GM19035 (cell line): ENCODE measurements around the gene ARHGAP44.
"Not testable (repeated sequence)": the region's sequence is repeated elsewhere in the genome, so short reads cannot be mapped to it uniquely, and the experiment has no call there.

Experiments used
- ATAC-seq: cut with Tn5 transposase; IDR thresholded peaks from one replicate; pipeline ENCODE4 v1.9.1; 2021; ENCODE audit not compliant: unreplicated experiment

Gene ARHGAP44

GRCh38 chr17:12959441-12959840 is 170.1 kb downstream of the ARHGAP44 start:
- no peak for ATAC-seq

DNA sequence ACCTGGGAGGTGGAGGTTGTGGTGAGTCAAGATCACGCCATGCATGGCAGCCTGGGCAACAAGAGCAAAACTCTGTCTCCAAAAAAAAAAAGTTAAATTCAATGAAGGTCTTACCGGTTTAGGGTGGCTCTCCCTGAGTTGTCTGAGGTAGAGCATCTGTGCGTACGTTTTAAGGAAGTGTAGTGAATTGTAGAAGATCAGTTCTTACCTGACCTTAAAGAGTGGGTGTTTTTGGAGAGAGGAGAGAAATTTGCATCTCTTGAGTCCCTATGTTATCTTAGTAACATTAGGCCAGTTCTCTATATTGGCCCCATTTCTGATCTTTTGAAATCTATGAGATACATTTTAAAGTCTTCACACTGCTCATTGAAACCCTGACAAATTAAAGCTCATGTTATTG is 172.4 kb downstream of the ARHGAP44 start:
- no peak for ATAC-seq

DNA sequence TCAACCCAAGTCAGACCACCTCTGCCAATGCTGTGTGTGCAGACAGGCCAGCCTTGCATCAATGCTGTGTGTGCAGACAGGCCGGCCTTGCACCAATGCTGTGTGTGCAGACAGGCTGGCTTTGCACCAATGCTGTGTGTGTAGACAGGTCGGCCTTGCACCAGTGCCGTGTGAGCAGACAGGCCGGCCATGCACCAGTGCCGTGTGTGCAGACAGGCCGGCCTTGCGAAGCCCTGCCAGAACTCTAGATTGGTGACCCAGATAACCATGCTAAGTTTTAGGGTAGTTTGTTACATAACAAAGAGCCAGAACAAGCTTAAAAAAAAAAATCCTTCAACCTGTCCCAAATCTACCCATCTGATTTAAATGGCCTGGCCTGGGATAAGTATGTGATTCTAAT is 174.2 kb downstream of the ARHGAP44 start:
- ATAC-seq = no peak

- no peak for ATAC-seq
These were observed 174.9 kb downstream of the ARHGAP44 start for GRCh38 chr17:12964162-12964561.

GRCh38 chr17:12964840-12965239 is 175.5 kb downstream of the ARHGAP44 start:
- ATAC-seq = no peak

- ATAC-seq = no peak
These were observed 176.7 kb downstream of the ARHGAP44 start for GRCh38 chr17:12965988-12966387.

- ATAC-seq = no peak
These were observed 177.1 kb downstream of the ARHGAP44 start for GRCh38 chr17:12966413-12966812.

GRCh38 chr17:12967962-12968361 is 178.7 kb downstream of the ARHGAP44 start:
- ATAC-seq = no peak

DNA sequence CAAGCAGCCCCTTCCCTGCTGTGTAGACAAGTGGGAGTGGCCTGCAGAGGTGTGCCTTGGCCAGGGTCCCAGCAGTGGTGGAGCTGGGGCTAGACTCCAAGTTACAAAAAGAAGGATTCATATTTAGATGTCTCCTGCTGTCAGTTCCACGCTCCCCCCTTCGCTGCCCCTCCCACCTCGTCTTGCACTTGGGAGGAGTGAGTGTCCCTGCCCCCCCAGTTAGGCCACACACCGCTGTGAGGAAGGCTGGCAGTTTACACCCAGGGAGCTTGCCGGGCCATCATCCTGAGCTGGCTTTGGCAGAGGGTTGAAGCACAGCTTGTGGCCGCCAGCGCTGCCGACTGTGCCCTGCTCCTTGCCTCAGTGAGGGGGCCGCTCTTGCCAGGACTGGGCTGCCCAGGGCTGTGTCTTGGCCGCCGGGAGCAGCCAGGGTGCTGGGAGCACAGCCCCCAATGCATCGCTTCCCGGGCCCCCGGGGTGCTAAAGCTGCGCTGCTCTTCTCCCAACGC is 184.3 kb downstream of the ARHGAP44 start:
- ATAC-seq = no peak

DNA sequence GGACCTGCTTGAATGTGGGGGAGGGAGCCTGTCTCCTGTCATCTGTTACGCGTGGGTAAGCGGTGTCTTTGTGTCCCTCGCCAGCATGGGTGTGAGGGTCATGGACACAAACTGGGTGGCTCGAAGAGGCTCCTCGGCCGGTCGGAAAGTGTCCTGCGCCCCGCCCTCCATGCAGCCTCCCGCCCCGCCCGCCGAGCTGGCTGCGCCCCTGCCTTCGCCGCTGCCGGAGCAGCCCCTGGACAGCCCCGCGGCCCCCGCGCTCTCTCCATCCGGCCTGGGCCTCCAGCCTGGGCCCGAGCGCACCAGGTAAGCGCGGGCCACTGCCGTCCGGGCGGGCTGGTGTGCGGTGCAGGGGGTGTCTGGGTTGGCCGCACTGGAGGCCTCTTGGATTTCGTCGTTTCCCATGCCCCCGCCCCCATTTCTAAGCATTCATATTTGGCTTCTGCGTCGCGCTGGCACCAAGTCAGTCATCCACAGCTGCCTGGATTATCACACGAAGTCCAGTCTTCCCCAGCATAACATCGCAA is 184.8 kb downstream of the ARHGAP44 start:
- ATAC-seq = no peak

DNA sequence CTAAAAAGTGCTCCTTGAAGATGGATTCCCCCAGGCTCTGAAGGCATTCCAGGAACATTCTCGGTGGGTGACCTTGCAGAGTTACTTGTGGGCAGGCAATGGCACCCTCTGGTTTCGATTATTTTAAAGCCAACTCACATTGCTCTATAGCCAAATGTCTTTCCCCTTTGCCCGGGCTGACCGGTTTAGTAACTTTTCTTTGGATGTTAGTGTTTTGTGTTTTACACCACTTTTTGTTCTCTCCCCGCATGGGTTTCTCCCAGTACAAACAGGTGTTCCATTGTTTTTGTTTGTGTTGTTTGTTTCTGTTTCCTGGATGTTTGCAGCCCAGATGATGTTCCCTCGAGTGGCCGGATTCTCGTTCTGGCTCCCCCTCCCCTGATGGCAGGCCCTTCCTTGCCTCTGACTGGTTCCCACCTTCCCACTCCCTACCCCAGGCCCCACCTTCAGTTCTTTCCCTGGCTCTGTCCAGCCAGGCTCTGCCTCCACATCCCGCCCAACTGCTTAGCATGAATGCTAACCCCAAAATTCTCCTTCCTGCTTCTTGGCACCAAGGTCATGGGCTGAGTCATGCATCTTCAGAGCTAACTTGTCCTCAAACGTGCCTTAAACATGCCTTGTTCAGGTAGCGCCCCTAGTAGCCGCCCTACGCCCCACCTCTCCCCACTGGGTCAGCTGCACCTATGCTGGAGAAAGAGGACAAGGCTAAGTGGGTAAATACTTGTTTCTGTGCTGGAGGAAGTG is 187.9 kb downstream of the ARHGAP44 start:
- no peak for ATAC-seq

- not testable (repeated sequence) for ATAC-seq
These were observed 189.5 kb downstream of the ARHGAP44 start for GRCh38 chr17:12978787-12979186.

DNA sequence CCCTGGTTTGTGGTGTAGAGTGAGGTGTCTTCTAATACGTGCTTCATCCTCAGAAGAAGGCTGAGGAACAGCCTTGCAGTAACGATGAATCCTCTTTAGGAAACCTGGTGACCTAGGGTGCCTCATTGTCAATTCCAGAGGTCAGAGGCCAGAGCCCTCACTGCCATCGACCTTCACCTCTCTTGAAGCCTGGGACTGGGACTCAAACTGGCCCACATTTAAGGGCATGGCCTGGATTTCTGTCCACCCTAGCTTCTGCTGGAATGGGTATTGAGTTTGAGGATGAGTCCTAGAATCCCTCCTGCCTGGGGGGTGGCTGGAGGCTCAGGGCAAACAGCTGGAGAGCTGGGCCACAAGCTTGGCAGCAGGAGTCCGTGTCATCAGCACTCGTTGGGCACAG is 189.9 kb downstream of the ARHGAP44 start:
- no peak for ATAC-seq

- no peak for ATAC-seq
These were observed 190.7 kb downstream of the ARHGAP44 start for GRCh38 chr17:12979826-12980500.

DNA sequence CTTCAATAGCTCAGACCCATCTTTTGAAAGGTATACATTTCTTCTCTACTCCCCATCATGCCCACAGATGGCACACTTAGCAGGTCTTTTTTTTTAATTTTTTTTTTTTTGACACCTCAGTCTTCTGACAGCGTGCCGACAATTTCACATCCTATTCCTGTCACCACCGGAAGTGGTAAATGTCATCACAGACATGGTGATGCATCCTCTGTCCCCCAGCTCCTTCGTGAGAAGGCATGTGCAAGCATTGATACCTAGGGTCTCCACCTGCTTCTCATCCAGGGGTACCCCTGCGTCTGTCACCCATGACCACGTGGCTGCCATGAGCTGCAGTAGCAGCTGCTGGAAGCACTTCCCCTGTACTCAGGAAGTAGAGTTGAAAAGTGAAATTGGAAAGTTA is 192.9 kb downstream of the ARHGAP44 start:
- ATAC-seq = no peak

- ATAC-seq = no peak
These were observed 194.9 kb downstream of the ARHGAP44 start for GRCh38 chr17:12983991-12984884.

DNA sequence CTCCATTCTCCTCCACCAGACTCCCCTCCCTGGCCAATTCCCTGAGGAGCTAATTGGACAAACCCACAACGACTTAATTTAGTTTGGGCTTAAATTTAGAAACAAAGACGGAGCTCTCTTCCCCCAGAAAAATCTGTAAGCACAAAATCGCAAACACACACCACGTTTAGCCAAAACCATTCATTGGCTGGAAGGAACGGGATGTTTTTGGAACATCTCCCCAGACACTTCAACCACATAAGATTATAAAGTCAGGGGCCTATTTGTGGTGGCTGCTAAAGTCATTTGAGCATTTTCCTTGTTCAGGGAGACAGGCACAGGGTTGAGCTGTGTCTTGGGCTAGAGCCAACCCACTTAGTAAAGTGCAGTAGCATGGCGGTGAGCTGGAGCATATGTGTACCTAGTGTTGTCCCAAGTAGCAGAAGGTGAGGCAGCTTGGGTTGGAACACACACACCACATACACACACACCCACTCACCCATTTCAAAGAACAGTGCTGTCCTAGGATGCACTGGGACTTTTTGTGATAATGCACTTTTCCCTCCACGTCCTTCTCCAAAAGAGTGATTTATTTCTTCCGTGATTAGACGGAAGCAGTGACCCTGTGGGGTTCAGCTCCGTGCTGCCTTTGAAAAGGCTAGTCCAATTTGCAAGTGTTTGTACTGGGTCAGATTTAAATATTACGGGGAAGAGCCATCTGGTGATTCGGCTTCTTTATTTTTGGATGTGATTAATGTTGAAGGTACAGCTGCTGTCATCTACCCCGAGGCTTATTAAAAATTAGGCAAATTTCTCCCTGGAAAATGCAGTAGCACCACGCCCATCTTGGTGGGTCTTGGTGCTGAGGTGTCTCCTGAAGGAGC is 196.4 kb downstream of the ARHGAP44 start:
- ATAC-seq = no peak

DNA sequence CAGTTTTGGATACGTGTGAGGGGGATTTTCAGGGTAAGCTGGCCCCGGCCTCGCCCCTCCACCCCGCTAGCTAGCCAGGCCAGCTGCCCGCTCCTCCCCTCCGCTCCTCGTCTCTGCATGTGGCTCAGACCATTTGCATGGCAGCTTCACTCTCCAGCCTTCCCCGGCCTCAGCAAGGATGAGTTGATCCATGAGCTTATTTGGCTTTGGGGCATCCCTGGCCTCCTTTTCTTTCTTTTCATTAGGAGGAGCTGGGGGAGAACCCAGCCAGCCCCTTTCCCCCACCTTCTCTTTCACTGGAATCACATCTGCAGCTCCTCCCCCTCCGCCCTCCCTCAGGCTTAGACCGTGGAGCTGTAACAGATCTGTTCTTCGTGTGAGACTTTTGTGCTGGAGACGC is 197.8 kb downstream of the ARHGAP44 start:
- ATAC-seq = no peak

GRCh38 chr17:12990041-12990808 is 200.9 kb downstream of the ARHGAP44 start:
- ATAC-seq = no peak
